Fibroblast of lung (primary cell): Measurements from ENCODE around the gene MIEN1. TPM values are rescaled to one million over a fixed set of nuclear protein-coding genes. Genes with fewer than 3 reads are reported as not detected.
A peak's percentile ranks its signal among the peaks of the same experiment; 100 is the strongest.

Experiments used
- DNase-seq, 2 donors: peaks; one replicate each; pipeline versions ENCODE4 v3.0.0 to v3.0.0-alpha.2; 2010; ENCODE audit warnings: low read depth in 2 of 2
- H2AFZ ChIP-seq: 2 replicates; pipeline ENCODE4 v1.5.1; 2012; ENCODE audit warnings: low read length, control low read depth, inconsistent platforms
- H3K27ac ChIP-seq: 2 replicates; pipeline ENCODE4 v1.5.1; 2011; ENCODE audit warnings: low read length, control low read depth; ENCODE audit not compliant: insufficient read depth
- H3K27me3 ChIP-seq: 2 replicates; pipeline ENCODE4 v1.5.1; 2011; ENCODE audit warnings: mild to moderate bottlenecking, low read length; ENCODE audit not compliant: control insufficient read depth, insufficient read depth
- H3K36me3 ChIP-seq: 2 replicates; pipeline ENCODE4 v1.5.1; 2011; ENCODE audit warnings: low read length; ENCODE audit not compliant: control insufficient read depth, insufficient read depth
- H3K4me1 ChIP-seq: 2 replicates; pipeline ENCODE4 v1.5.1; 2011; ENCODE audit warnings: low read length; ENCODE audit not compliant: control insufficient read depth, insufficient read depth; ENCODE audit errors: extremely low read depth
- H3K4me2 ChIP-seq: 2 replicates; pipeline ENCODE4 v1.5.1; 2011; ENCODE audit warnings: low read length, control low read depth; ENCODE audit not compliant: insufficient read depth; ENCODE audit errors: extremely low read depth
- H3K4me3 ChIP-seq, 4 experiments: fragments of 200-600 bp in 1 of 4; sonication (generic) in 1 of 4; replicated peaks in 1 of 4; 2 replicates each; pipeline ENCODE4 v1.5.1; 2011 to 2016; ENCODE audit warnings: low read length in 4 of 4, low read depth in 3 of 4, mild to moderate bottlenecking in 3 of 4, control low read depth in 2 of 4, inconsistent platforms in 1 of 4, mixed read lengths in 1 of 4; ENCODE audit not compliant: insufficient read depth in 1 of 4; ENCODE audit errors: control extremely low read depth in 1 of 4
- H3K79me2 ChIP-seq: 2 replicates; pipeline ENCODE4 v1.5.1; 2012; ENCODE audit warnings: mild to moderate bottlenecking, low read length, inconsistent platforms; ENCODE audit not compliant: control insufficient read depth, insufficient read depth
- H3K9ac ChIP-seq: 2 replicates; pipeline ENCODE4 v1.5.1; 2011; ENCODE audit warnings: mild to moderate bottlenecking, low read length, control low read depth; ENCODE audit not compliant: insufficient read depth
- H3K9me3 ChIP-seq: 2 replicates; pipeline ENCODE4 v1.5.1; 2012; ENCODE audit warnings: low read depth, low read length; ENCODE audit not compliant: control insufficient read depth, insufficient read depth
- H4K20me1 ChIP-seq: 2 replicates; pipeline ENCODE4 v1.5.1; 2011; ENCODE audit warnings: low read length; ENCODE audit not compliant: control insufficient read depth, insufficient read depth; ENCODE audit errors: extremely low read depth
- CTCF ChIP-seq, 2 donors: IDR thresholded peaks in 1 of 2; conservative IDR thresholded peaks in 1 of 2; 1 replicate in 1 of 2; 2 replicates in 1 of 2; pipeline ENCODE4 v1.5.1; 2011 to 2012; ENCODE audit warnings: low read length in 2 of 2, control low read depth in 1 of 2, inconsistent platforms in 1 of 2, low read depth in 1 of 2, mild to moderate bottlenecking in 1 of 2
- EZH2 ChIP-seq: IDR thresholded peaks from 2 replicates; pipeline ENCODE4 v1.5.1; 2012; ENCODE audit warnings: low read length, control low read depth, mild to moderate bottlenecking; ENCODE audit errors: missing control alignments
- polyA plus RNA-seq, 2 donors: library from polyadenylated mRNA; depleted of rRNA in 1 of 2; stranded (reverse) in 1 of 2; unstranded in 1 of 2; fragments of >200 nt; gene quantifications; 2 replicates each; pipeline ENCODE4 v1.2.1, GENCODE V29; 2011 to 2012; ENCODE audit warnings: missing spikeins in 1 of 2
- total RNA-seq: library from RNA; depleted of rRNA; stranded (reverse); fragments of >200 nt; gene quantifications from 2 replicates; pipeline ENCODE4 v1.2.1, GENCODE V29; 2014

Gene MIEN1
- total and polyA plus RNA-seq, 2 donors (not counting 1 experiment from before 2014, with no cell fraction given): 25.6 to 58.0 TPM

DNA sequence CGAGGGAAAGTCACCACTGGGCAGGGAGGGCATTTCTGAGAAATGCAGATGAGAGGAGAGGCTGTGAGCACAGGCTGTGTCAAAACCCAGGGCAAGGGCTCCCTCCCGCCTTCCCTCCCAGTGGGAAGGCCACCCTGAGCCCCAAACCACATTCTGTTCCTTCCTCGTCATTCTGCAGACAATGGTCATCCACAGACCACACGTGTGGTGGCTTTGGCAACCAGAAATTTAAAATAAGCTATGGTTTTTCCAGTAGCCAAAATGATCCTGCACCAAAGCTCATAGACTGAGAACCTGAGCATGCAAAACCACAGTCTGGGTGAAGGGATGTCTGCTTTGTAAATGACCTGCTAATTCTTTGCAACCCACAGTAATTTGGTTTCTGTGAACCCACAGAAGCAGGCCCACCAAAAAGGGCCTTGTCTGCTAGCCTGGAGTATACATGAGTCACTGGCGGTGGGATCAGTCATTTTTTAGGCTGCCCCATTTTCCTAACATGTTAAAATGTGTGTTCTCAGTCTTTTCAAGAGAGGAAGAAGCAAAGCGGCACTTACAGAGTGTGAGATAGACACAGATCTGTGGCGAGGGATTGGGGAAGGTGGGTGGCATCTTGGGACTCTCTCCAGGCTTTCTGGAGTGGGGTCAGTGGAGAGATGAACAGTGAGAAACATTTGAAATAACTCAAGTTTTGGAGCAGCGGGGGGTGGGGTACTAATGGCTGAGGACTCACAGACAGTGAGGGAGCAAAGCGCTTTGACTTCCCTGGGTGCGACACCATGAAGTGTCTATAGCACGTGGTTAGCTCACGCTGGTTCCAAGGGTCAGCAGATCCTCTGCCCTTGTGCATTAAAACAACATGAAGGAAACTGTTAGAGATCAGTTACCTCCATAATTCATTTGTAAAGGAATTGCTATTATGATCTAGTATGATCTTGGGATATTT, 27.9 kb upstream of the MIEN1 start:
- Histone ChIP-seq H3K9ac (no peak overlapping the region), H3K4me2 (no peak overlapping the region), H4K20me1 (no peaks in the 10 kb centered on the region), H3K79me2 (no peaks in the 10 kb centered on the region), H3K4me3 (no peak overlapping the region), H3K4me1 (peaks cover 4% of the 10 kb centered on the region), H2AFZ (no peak overlapping the region), H3K9me3 (no peaks in the 10 kb centered on the region), H3K27ac (no peak overlapping the region), H3K36me3 (no peaks in the 10 kb centered on the region), H3K27me3 (peaks cover 5% of the 10 kb centered on the region)
- peak in 1 of 2 donors; percentile 88 for DNase-seq
- no peak for TF ChIP-seq EZH2
- TF ChIP-seq CTCF (conservative IDR thresholded peaks at IDR 0.05 in 1 of 2, IDR thresholded peaks at IDR 0.05 in 1 of 2; ENCODE audit: low read depth in 1 of 2, low read length in 2 of 2): no peak

GRCh38 chr17:39757176-39757662, 26.9 kb upstream of the MIEN1 start:
- Histone ChIP-seq H3K4me2 (no peak overlapping the region), H2AFZ (no peak overlapping the region), H3K4me3 (no peak overlapping the region), H3K27me3 (peaks cover 5% of the 10 kb centered on the region), H3K36me3 (no peaks in the 10 kb centered on the region), H3K9ac (no peak overlapping the region), H4K20me1 (no peaks in the 10 kb centered on the region), H3K79me2 (no peaks in the 10 kb centered on the region), H3K9me3 (no peaks in the 10 kb centered on the region), H3K4me1 (peaks cover 2% of the 10 kb centered on the region), H3K27ac (no peak overlapping the region)
- no peak for TF ChIP-seq EZH2
- no peak for TF ChIP-seq CTCF (conservative IDR thresholded peaks at IDR 0.05 in 1 of 2, IDR thresholded peaks at IDR 0.05 in 1 of 2; ENCODE audit: low read depth in 1 of 2, low read length in 2 of 2)
- DNase-seq: no peak

GRCh38 chr17:39756380-39757079, 26.2 kb upstream of the MIEN1 start:
- no peak overlapping the region for H3K9ac ChIP-seq
- no peaks in the 10 kb centered on the region for H4K20me1 ChIP-seq
- H3K4me3 ChIP-seq: no peak overlapping the region
- no peaks in the 10 kb centered on the region for H3K79me2 ChIP-seq
- DNase-seq: no peak
- peaks cover 5% of the 10 kb centered on the region for H3K27me3 ChIP-seq
- H3K4me1 ChIP-seq: peaks cover 2% of the 10 kb centered on the region
- H2AFZ ChIP-seq: no peak overlapping the region
- TF ChIP-seq EZH2 (no peak), CTCF (conservative IDR thresholded peaks at IDR 0.05 in 1 of 2, IDR thresholded peaks at IDR 0.05 in 1 of 2; ENCODE audit: low read depth in 1 of 2, low read length in 2 of 2) (no peak)
- no peak overlapping the region for H3K27ac ChIP-seq
- no peak overlapping the region for H3K4me2 ChIP-seq
- H3K36me3 ChIP-seq: no peaks in the 10 kb centered on the region
- no peaks in the 10 kb centered on the region for H3K9me3 ChIP-seq
